Measurements from ENCODE around the gene ABCG1.

ABCG1 gene

GRCh38 chr21:42252778-42253340, 33.9 kb downstream of the ABCG1 start:
- DNase-seq, result no peak

GRCh38 chr21:42253466-42253865, 34.5 kb downstream of the ABCG1 start:
- DNase-seq, result no peak

- DNase-seq, result no peak
Observed at GRCh38 chr21:42254083-42254482, 35.1 kb downstream of the ABCG1 start.

- no peak for DNase-seq
Observed at GRCh38 chr21:42254651-42255601, 36.0 kb downstream of the ABCG1 start.

- DNase-seq, result no peak
Observed at GRCh38 chr21:42255825-42256224, 36.9 kb downstream of the ABCG1 start.

- no peak for DNase-seq
Observed at GRCh38 chr21:42256316-42256715, 37.4 kb downstream of the ABCG1 start.

- DNase-seq, result no peak
Observed at GRCh38 chr21:42257091-42257765, 38.3 kb downstream of the ABCG1 start.

GRCh38 chr21:42258150-42258884, 39.4 kb downstream of the ABCG1 start:
- DNase-seq, result no peak

- no peak for DNase-seq
Observed at GRCh38 chr21:42258885-42259407, 40.0 kb downstream of the ABCG1 start.

- no peak for DNase-seq
Observed at GRCh38 chr21:42260121-42260520, 41.2 kb downstream of the ABCG1 start.

GRCh38 chr21:42261829-42262200, 42.9 kb downstream of the ABCG1 start:
- no peak for DNase-seq

GRCh38 chr21:42262831-42263231, 43.9 kb downstream of the ABCG1 start:
- no peak for DNase-seq

GRCh38 chr21:42263591-42264131, 44.7 kb downstream of the ABCG1 start:
- DNase-seq, result no peak

- DNase-seq, result no peak
Observed at GRCh38 chr21:42264245-42265195, 45.6 kb downstream of the ABCG1 start.

- no peak for DNase-seq
Observed at GRCh38 chr21:42265231-42265812, 46.4 kb downstream of the ABCG1 start.

GRCh38 chr21:42266971-42267556, 48.1 kb downstream of the ABCG1 start:
- no peak for DNase-seq

- peak; percentile 0 for DNase-seq
Observed at GRCh38 chr21:42269386-42269785, 50.4 kb downstream of the ABCG1 start.

- no peak for DNase-seq
Observed at GRCh38 chr21:42271065-42271464, 52.1 kb downstream of the ABCG1 start.

- no peak for DNase-seq
Observed at GRCh38 chr21:42272109-42272962, 53.4 kb downstream of the ABCG1 start.
